ENCODE results near the gene PAX3. TPM values are rescaled to one million over a fixed set of nuclear protein-coding genes. Genes with fewer than 3 reads are reported as not detected.

PAX3 gene
- total and polyA plus RNA-seq, 11 donors: 0.42 TPM; not detected in 10

DNA sequence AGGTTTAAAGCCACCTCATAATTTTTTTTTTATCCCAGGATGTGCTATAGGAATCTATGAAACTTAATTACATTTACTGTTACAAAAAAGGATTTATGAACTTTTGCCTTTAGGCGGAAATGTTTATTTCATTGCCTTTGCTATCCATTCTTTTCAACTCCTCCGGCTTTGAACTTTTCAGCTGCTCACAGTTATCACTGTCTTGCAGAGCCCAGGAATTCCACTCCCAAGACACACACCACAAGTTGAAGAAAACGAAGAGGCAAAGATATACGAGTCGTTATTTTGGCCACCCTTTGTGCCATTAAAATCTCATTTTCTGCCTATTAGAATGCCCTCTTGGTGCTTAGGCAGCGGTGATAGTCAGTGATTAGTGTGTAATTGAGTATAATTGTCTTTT is 80.0 kb downstream of the PAX3 start:
- 32 to 38% (median 33%) methylated on average over 6 of the region's 6 CpGs for WGBS, 4 donors
- no peak overlapping the region for H3K27ac ChIP-seq
- H3K9me3 ChIP-seq: no peaks in the 10 kb centered on the region
- peaks cover 0 to 37% (median 0%) of the 10 kb centered on the region in 9 donors for H3K27me3 ChIP-seq
- ATAC-seq (no peak), DNase-seq (no peak)
- H3K4me3 ChIP-seq: no peak overlapping the region
- H3K4me1 ChIP-seq: no peaks in the 10 kb centered on the region
- TF ChIP-seq POLR2A (IDR thresholded peaks at IDR 0.05): no peak
- H3K36me3 ChIP-seq: no peaks in the 10 kb centered on the region
- intact Hi-C loops (cut with DNase I): no loop called here

- H3K4me1 ChIP-seq: no peaks in the 10 kb centered on the region
- H3K9me3 ChIP-seq: no peaks in the 10 kb centered on the region
- 64 to 74% (median 70%) methylated on average over 1 of the region's 1 CpG for WGBS, 4 donors
- H3K4me3 ChIP-seq: no peak overlapping the region
- no peak for TF ChIP-seq CTCF (IDR thresholded peaks at IDR 0.05)
- no peak for TF ChIP-seq POLR2A (IDR thresholded peaks at IDR 0.05)
- H3K27ac ChIP-seq: no peak overlapping the region
- no peak for ATAC-seq
- intact Hi-C loops (cut with DNase I): no loop called here
- peaks cover 0 to 45% (median 0%) of the 10 kb centered on the region in 9 donors for H3K27me3 ChIP-seq
- DNase-seq: no peak
- H3K36me3 ChIP-seq: no peaks in the 10 kb centered on the region
These were observed 81.1 kb downstream of the PAX3 start for GRCh38 chr2:222217712-222218111.

DNA sequence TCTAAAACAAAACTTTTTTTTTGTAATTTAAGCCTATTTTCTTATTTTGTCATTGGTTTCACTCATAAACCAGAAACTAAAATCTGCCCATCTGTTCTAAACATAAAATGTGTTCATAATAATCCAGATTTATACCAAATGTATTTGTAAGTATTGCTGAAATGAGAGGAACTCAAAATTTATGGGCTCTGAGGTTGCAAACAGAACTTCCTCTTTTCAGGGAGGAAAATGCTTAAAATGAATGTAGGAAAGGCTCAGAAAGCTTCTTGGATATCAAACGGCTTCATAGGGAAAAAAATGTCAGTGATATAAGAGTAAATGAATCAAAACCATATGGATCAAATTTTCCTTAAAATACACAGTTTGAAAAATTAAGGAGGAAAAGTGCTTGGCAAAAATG is 83.9 kb downstream of the PAX3 start:
- Histone ChIP-seq H3K36me3 (no peaks in the 10 kb centered on the region), H3K27ac (no peak overlapping the region), H3K4me1 (no peaks in the 10 kb centered on the region), H3K27me3 (peaks cover 0 to 42% (median 0%) of the 10 kb centered on the region in 9 donors), H3K4me3 (no peak overlapping the region), H3K9me3 (no peaks in the 10 kb centered on the region)
- 39 to 52% (median 46%) methylated on average over 1 of the region's 1 CpG for WGBS, 4 donors
- no peak for DNase-seq
- TF ChIP-seq POLR2A (IDR thresholded peaks at IDR 0.05) (no peak), CTCF (IDR thresholded peaks at IDR 0.05) (no peak)
- ATAC-seq: no peak
- intact Hi-C loops (cut with DNase I): no loop called here

DNA sequence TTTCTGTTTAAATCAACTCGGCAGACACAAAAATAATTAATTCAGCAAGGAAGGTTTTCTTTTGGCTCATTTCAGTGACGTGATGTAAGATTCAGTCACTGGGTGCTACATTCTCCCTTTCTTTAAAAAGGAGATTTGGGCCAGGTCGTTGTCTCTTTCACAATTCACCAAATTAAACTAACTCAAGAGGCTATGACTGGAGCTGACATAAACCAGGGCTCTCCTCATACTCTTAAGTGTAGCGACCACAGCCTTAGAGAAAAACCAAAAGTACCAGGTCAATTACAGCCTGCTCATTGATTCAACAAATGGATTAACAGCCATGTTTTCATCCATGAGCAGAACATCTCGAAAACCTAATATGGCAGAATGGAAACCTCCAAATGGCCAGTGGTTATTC is 85.7 kb downstream of the PAX3 start:
- H3K4me3 ChIP-seq: no peak overlapping the region
- H3K27ac ChIP-seq: no peak overlapping the region
- no peaks in the 10 kb centered on the region for H3K4me1 ChIP-seq
- TF ChIP-seq POLR2A (IDR thresholded peaks at IDR 0.05): no peak
- no peak for TF ChIP-seq CTCF (IDR thresholded peaks at IDR 0.05)
- no peaks in the 10 kb centered on the region for H3K9me3 ChIP-seq
- no peaks in the 10 kb centered on the region for H3K36me3 ChIP-seq
- intact Hi-C loops (cut with DNase I): no loop called here
- H3K27me3 ChIP-seq: peaks cover 0 to 38% (median 0%) of the 10 kb centered on the region in 9 donors
- no peak for ATAC-seq
- 52 to 57% (median 54%) methylated on average over 5 of the region's 5 CpGs for WGBS, 4 donors
- DNase-seq: no peak

DNA sequence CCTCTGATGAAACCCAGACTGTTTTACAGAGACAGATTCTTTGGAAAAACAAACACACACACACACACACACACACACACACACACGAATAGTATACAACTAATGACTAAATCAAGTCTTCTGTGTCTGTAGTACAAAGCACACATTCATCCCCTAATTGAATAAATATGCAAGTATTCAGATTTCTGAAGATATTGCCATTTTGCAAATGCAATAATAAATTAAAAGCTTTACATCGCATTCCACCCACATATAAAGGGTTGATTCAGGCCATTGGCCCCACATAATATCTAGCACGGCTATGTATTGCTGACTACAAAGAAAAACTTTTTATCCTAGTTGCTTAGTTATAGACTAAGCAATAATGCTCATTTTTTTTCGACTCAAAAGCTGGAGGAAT is 86.2 kb downstream of the PAX3 start:
- Histone ChIP-seq H3K27me3 (peaks cover 0 to 34% (median 0%) of the 10 kb centered on the region in 9 donors), H3K4me1 (no peaks in the 10 kb centered on the region), H3K4me3 (no peak overlapping the region), H3K9me3 (no peaks in the 10 kb centered on the region), H3K27ac (no peak overlapping the region), H3K36me3 (no peaks in the 10 kb centered on the region)
- ATAC-seq (no peak), DNase-seq (no peak)
- intact Hi-C loops (cut with DNase I): no loop called here
- WGBS, 4 donors: 70 to 77% (median 72%) methylated on average over 4 of the region's 4 CpGs
- TF ChIP-seq POLR2A (IDR thresholded peaks at IDR 0.05): no peak
- TF ChIP-seq CTCF (IDR thresholded peaks at IDR 0.05): no peak

All from heart left ventricle (tissue), 16 donors.